HEK293 (cell line): ENCODE data around the gene UBE2D2.

Source experiments
- CTCF ChIA-PET: fragments of 350-600 bp; formaldehyde crosslinking; extraction: SDS; loops from one replicate; lab custom pipeline; 2021; ENCODE audit warnings: antibody characterized with exemption; lab: Yijun Ruan, JAX
- POLR2A ChIA-PET: fragments of 300-600 bp; formaldehyde crosslinking; extraction: SDS; loops from one replicate; lab custom pipeline; 2020; ENCODE audit warnings: antibody characterized with exemption, inconsistent platforms; lab: Yijun Ruan, JAX
- H3K27ac ChIP-seq: fragments of 200-500 bp; sonication (Bioruptor generic); 2 replicates; pipeline ENCODE4 v1.5.1; 2014; ENCODE audit warnings: low read depth, low read length, control low read depth, inconsistent platforms; ENCODE audit errors: extremely low read depth
- H3K36me3 ChIP-seq, 2 experiments: fragments of 200-500 bp in 1 of 2; sonication (Bioruptor generic) in 1 of 2; 1 replicate in 1 of 2; 2 replicates in 1 of 2; pipeline ENCODE4 v1.5.1; 2014 to 2017; ENCODE audit warnings: inconsistent platforms in 2 of 2, low read length in 2 of 2; ENCODE audit not compliant: control insufficient read depth in 2 of 2, insufficient read depth in 1 of 2
- H3K4me1 ChIP-seq: fragments of 200-500 bp; sonication (Bioruptor generic); 2 replicates; pipeline ENCODE4 v1.5.1; 2014; ENCODE audit warnings: mild to moderate bottlenecking, low read length, inconsistent platforms; ENCODE audit not compliant: control insufficient read depth, insufficient read depth
- H3K4me3 ChIP-seq: 2 replicates; pipeline ENCODE4 v1.5.1; 2011; ENCODE audit warnings: low read depth, mild to moderate bottlenecking, control low read depth, low read length, moderate library complexity
- H3K9me3 ChIP-seq: fragments of 200-500 bp; sonication (Bioruptor generic); 2 replicates; pipeline ENCODE4 v1.5.1; 2014; ENCODE audit warnings: low read depth, low read length, inconsistent platforms; ENCODE audit not compliant: control insufficient read depth, insufficient read depth
- OSR2 ChIP-seq: fragments of 450-650 bp; formaldehyde crosslinking; IDR thresholded peaks from 2 replicates; pipeline ENCODE4 v1.5.1; 2016; ENCODE audit warnings: missing biosample characterization, missing genetic modification characterization
- SCRT1 ChIP-seq: fragments of 450-650 bp; formaldehyde crosslinking; IDR thresholded peaks from 2 replicates; pipeline ENCODE4 v1.5.1; 2016; ENCODE audit warnings: missing biosample characterization, missing genetic modification characterization, borderline replicate concordance
- SCRT2 ChIP-seq: fragments of 450-650 bp; formaldehyde crosslinking; IDR thresholded peaks from 2 replicates; pipeline ENCODE4 v1.5.1; 2016; ENCODE audit warnings: missing biosample characterization, missing genetic modification characterization
- SETDB1 ChIP-seq: IDR thresholded peaks from one replicate; pipeline ENCODE4 v1.6.1; 2017; ENCODE audit warnings: mild to moderate bottlenecking, low read length, moderate library complexity, mixed read lengths; ENCODE audit not compliant: insufficient read length
- SP3 ChIP-seq: fragments of 450-650 bp; formaldehyde crosslinking; IDR thresholded peaks from 2 replicates; pipeline ENCODE4 v1.5.1; 2016; ENCODE audit warnings: missing biosample characterization, missing genetic modification characterization
- ZFP41 ChIP-seq: fragments of 450-650 bp; formaldehyde crosslinking; IDR thresholded peaks from 2 replicates; pipeline ENCODE4 v1.5.1; 2016; ENCODE audit warnings: missing biosample characterization, missing genetic modification characterization, borderline replicate concordance
- ZFP69B ChIP-seq: fragments of 450-650 bp; formaldehyde crosslinking; IDR thresholded peaks from 2 replicates; pipeline ENCODE4 v1.5.1; 2016; ENCODE audit warnings: missing biosample characterization, missing genetic modification characterization
- ZNF10 ChIP-seq: fragments of 450-650 bp; formaldehyde crosslinking; IDR thresholded peaks from 2 replicates; pipeline ENCODE4 v1.5.1; 2017; ENCODE audit warnings: missing biosample characterization, missing genetic modification characterization
- ZNF132 ChIP-seq: fragments of 450-650 bp; formaldehyde crosslinking; IDR thresholded peaks from 2 replicates; pipeline ENCODE4 v1.5.1; 2017; ENCODE audit warnings: missing biosample characterization, missing genetic modification characterization, borderline replicate concordance
- ZNF155 ChIP-seq: fragments of 450-650 bp; formaldehyde crosslinking; IDR thresholded peaks from 2 replicates; pipeline ENCODE4 v1.5.1; 2016; ENCODE audit warnings: missing biosample characterization, missing genetic modification characterization
- ZNF19 ChIP-seq: fragments of 450-650 bp; formaldehyde crosslinking; IDR thresholded peaks from 2 replicates; pipeline ENCODE4; 2016; ENCODE audit warnings: missing biosample characterization, missing genetic modification characterization, low read depth
- ZNF202 ChIP-seq: fragments of 450-650 bp; formaldehyde crosslinking; IDR thresholded peaks from 2 replicates; pipeline ENCODE4 v1.5.1; 2016; ENCODE audit warnings: missing biosample characterization, missing genetic modification characterization, borderline replicate concordance
- ZNF501 ChIP-seq: fragments of 450-650 bp; formaldehyde crosslinking; IDR thresholded peaks from 2 replicates; pipeline ENCODE4 v1.5.1; 2016; ENCODE audit warnings: missing biosample characterization, missing genetic modification characterization
- ZNF585B ChIP-seq: fragments of 450-650 bp; formaldehyde crosslinking; IDR thresholded peaks from 2 replicates; pipeline ENCODE4 v1.5.1; 2016; ENCODE audit warnings: missing biosample characterization, missing genetic modification characterization
- ZNF629 ChIP-seq: fragments of 450-650 bp; formaldehyde crosslinking; IDR thresholded peaks from 2 replicates; pipeline ENCODE4 v1.5.1; 2017; ENCODE audit warnings: missing biosample characterization, missing genetic modification characterization
- ZNF660 ChIP-seq: fragments of 450-650 bp; IDR thresholded peaks from 2 replicates; pipeline ENCODE4 v1.5.1; 2018; ENCODE audit warnings: missing biosample characterization, mild to moderate bottlenecking, missing genetic modification characterization
- ZNF664 ChIP-seq: fragments of 450-650 bp; formaldehyde crosslinking; IDR thresholded peaks from 2 replicates; pipeline ENCODE4 v1.5.1; 2016; ENCODE audit warnings: missing biosample characterization, missing genetic modification characterization
- ZNF843 ChIP-seq: fragments of 450-650 bp; formaldehyde crosslinking; IDR thresholded peaks from 2 replicates; pipeline ENCODE4 v1.5.1; 2016; ENCODE audit warnings: missing biosample characterization, missing genetic modification characterization
- TF ChIP-seq, protein P1 (sequence below): fragments of 450-650 bp; formaldehyde crosslinking; conservative IDR thresholded peaks from 2 replicates; pipeline ENCODE4 v1.5.1; 2016; ENCODE audit warnings: low read depth, missing biosample characterization, missing genetic modification characterization
- TF ChIP-seq, protein P2 (sequence below): fragments of 450-650 bp; formaldehyde crosslinking; IDR thresholded peaks from 2 replicates; pipeline ENCODE4 v1.5.1; 2016; ENCODE audit warnings: missing biosample characterization, missing genetic modification characterization

The UBE2D2 gene

DNA sequence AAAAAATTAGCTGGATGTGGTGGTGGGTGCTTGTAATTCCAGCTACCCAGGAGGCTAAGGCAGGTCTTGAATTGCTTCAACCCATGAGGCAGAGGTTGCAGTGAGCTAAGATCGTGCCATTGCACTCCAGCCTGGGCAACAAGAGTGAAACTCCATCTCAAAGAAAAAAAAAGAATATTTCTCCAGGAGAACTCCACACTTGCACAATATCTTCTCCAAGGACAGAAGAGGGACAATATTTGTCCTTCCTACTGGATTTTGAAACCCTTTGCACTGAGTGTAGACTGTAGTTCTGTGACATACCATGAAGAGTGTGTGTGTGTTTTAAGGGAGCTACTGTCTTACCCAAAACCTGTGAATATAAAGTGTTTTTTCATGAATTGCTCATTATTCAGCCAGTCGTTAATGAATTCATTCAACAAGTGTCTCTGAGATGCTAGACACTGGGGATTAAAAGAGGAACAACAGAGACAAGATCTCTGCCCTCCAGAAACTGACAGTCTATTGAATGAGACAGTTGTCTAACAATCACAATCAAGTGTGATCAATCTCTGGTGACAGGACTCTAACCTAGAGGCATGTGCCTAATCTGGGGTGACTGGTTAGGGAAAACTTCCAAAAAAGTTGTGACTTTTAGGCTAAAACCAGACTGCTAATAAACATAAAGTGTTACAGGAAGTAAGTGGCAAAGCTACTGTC lies 9.8 kb upstream of the UBE2D2 start:
- no peaks in the 10 kb centered on the region; the same call in 1 of the 2 replicates for H3K9me3 ChIP-seq
- H3K4me1 ChIP-seq, result no peaks in the 10 kb centered on the region
- ChIA-PET CTCF (interaction anchor here (0.6 to 1.1 kb wide), 3 partner anchors 38 to 1800 kb away, joined by 3 to 4 read pairs (median 3); no protein-coding TSS in a partner anchor), POLR2A (interaction anchor here (2.9 kb wide), 1 partner anchor 10 kb away, joined by 22 read pairs; the partner anchor contains the start of gene UBE2D2)
- no peaks in the 10 kb centered on the region for H3K36me3 ChIP-seq
- TF ChIP-seq SCRT1 (tag by site-specific recombination) (peak; percentile 35; the same call in 1 of the 2 replicates), ZFP41 (tag by site-specific recombination) (no peak), SCRT2 (peak; percentile 85), ZNF501 (tag by site-specific recombination) (no peak)
- H3K27ac ChIP-seq, result no peak overlapping the region
- H3K4me3 ChIP-seq, result no peak overlapping the region

DNA sequence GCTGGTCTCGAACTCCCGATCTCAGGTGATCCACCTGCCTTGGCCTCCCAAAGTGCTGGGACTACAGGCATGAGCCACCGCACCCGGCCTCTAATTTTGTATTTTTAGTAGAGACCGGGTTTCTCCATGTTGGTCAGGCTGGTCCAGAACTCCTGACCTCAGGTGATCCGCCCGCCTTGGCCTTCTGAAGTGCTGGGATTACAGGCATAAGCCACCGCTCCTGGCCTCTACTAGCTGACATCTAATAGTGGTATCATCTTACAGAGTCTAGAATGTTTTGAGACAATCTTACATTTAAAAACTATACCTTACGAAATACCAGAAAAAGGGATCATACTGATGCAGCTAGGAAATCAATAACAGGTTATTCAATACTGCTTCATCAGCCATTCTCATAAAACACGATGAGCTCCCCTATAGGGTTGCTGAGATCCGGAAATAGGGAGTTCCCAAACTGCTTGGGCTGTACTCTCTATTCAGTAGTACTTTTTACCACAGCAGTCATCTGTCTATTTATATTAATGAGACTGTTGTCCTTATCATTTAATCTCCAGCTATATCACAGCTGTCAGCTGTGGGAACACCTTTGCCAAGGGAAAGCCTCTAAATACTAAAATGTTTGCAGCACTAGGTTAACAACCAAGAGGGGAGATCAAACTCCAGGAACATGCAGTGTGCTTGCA lies 8.1 kb upstream of the UBE2D2 start:
- CTCF ChIA-PET, result interaction anchor here (0.7 kb wide), 1 partner anchor 86 kb away, joined by 4 read pairs; no protein-coding TSS in a partner anchor
- Histone ChIP-seq H3K4me3 (no peak overlapping the region), H3K27ac (no peak overlapping the region), H3K36me3 (no peaks in the 10 kb centered on the region), H3K9me3 (no peaks in the 10 kb centered on the region; the same call in 1 of the 2 replicates), H3K4me1 (no peaks in the 10 kb centered on the region)
- POLR2A ChIA-PET, result no interaction called here
- TF ChIP-seq SP3 (tag by site-specific recombination), result no peak
- no peak for TF ChIP-seq SETDB1
- TF ChIP-seq ZNF660 (tag by site-specific recombination), result no peak
- TF ChIP-seq ZNF843 (tag by site-specific recombination), result no peak
- no peak for TF ChIP-seq ZNF202 (tag by site-specific recombination)
- no peak for TF ChIP-seq ZFP69B (tag by site-specific recombination)
- TF ChIP-seq ZNF10 (tag by site-specific recombination), result no peak
- no peak for TF ChIP-seq ZNF585B (tag by site-specific recombination)
- no peak for TF ChIP-seq ZNF664
- TF ChIP-seq ZNF19, result no peak
- TF ChIP-seq ZNF155 (tag by site-specific recombination), result no peak
- TF ChIP-seq, protein P1, sequence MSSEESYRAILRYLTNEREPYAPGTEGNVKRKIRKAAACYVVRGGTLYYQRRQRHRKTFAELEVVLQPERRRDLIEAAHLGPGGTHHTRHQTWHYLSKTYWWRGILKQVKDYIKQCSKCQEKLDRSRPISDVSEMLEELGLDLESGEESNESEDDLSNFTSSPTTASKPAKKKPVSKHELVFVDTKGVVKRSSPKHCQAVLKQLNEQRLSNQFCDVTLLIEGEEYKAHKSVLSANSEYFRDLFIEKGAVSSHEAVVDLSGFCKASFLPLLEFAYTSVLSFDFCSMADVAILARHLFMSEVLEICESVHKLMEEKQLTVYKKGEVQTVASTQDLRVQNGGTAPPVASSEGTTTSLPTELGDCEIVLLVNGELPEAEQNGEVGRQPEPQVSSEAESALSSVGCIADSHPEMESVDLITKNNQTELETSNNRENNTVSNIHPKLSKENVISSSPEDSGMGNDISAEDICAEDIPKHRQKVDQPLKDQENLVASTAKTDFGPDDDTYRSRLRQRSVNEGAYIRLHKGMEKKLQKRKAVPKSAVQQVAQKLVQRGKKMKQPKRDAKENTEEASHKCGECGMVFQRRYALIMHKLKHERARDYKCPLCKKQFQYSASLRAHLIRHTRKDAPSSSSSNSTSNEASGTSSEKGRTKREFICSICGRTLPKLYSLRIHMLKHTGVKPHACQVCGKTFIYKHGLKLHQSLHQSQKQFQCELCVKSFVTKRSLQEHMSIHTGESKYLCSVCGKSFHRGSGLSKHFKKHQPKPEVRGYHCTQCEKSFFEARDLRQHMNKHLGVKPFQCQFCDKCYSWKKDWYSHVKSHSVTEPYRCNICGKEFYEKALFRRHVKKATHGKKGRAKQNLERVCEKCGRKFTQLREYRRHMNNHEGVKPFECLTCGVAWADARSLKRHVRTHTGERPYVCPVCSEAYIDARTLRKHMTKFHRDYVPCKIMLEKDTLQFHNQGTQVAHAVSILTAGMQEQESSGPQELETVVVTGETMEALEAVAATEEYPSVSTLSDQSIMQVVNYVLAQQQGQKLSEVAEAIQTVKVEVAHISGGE (tag by site-specific recombination), result no peak
- TF ChIP-seq OSR2 (tag by site-specific recombination), result no peak

DNA sequence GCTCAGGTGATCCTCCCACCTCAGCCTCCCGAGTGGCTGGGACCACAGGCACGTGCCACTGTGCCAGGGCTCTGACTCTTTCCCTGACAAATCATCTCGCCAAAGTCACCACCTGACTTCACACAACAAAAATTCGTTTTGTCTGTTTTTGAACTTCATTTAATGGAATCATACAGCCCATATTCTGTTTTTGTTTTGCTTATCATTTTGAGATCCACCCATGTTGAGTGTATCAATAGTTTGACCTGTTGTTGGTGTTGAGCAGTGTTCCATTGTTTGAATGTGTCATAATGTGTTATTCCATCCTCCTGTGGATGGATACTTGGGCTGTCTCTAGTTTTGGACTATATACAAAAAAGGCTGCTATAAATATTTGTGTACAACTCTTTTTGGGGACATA lies 6.9 kb upstream of the UBE2D2 start:
- CTCF ChIA-PET, result no interaction called here
- TF ChIP-seq, protein P2, sequence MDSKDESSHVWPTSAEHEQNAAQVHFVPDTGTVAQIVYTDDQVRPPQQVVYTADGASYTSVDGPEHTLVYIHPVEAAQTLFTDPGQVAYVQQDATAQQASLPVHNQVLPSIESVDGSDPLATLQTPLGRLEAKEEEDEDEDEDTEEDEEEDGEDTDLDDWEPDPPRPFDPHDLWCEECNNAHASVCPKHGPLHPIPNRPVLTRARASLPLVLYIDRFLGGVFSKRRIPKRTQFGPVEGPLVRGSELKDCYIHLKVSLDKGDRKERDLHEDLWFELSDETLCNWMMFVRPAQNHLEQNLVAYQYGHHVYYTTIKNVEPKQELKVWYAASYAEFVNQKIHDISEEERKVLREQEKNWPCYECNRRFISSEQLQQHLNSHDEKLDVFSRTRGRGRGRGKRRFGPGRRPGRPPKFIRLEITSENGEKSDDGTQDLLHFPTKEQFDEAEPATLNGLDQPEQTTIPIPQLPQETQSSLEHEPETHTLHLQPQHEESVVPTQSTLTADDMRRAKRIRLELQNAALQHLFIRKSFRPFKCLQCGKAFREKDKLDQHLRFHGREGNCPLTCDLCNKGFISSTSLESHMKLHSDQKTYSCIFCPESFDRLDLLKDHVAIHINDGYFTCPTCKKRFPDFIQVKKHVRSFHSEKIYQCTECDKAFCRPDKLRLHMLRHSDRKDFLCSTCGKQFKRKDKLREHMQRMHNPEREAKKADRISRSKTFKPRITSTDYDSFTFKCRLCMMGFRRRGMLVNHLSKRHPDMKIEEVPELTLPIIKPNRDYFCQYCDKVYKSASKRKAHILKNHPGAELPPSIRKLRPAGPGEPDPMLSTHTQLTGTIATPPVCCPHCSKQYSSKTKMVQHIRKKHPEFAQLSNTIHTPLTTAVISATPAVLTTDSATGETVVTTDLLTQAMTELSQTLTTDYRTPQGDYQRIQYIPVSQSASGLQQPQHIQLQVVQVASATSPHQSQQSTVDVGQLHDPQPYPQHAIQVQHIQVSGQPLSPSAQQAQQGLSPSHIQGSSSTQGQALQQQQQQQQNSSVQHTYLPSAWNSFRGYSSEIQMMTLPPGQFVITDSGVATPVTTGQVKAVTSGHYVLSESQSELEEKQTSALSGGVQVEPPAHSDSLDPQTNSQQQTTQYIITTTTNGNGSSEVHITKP (tag by site-specific recombination), result peak; percentile 72; the same call in 1 of the 2 replicates
- TF ChIP-seq ZNF629 (tag by site-specific recombination) (no peak), ZNF132 (tag by site-specific recombination) (no peak)
- Histone ChIP-seq H3K36me3 (no peaks in the 10 kb centered on the region), H3K27ac (no peak overlapping the region), H3K4me1 (no peaks in the 10 kb centered on the region), H3K4me3 (no peak overlapping the region), H3K9me3 (no peaks in the 10 kb centered on the region)
- POLR2A ChIA-PET, result no interaction called here
